SHP77 (cell line): ENCODE data around the gene PSMC6.
"Not testable (repeated sequence)": the region's sequence is repeated elsewhere in the genome, so short reads cannot be mapped to it uniquely, and the experiment has no call there.

Source experiments
- DNase-seq, 2 experiments: peaks; one replicate each; lab custom pipeline; 2025; lab: John Stamatoyannopoulos, UW

Gene PSMC6

DNA sequence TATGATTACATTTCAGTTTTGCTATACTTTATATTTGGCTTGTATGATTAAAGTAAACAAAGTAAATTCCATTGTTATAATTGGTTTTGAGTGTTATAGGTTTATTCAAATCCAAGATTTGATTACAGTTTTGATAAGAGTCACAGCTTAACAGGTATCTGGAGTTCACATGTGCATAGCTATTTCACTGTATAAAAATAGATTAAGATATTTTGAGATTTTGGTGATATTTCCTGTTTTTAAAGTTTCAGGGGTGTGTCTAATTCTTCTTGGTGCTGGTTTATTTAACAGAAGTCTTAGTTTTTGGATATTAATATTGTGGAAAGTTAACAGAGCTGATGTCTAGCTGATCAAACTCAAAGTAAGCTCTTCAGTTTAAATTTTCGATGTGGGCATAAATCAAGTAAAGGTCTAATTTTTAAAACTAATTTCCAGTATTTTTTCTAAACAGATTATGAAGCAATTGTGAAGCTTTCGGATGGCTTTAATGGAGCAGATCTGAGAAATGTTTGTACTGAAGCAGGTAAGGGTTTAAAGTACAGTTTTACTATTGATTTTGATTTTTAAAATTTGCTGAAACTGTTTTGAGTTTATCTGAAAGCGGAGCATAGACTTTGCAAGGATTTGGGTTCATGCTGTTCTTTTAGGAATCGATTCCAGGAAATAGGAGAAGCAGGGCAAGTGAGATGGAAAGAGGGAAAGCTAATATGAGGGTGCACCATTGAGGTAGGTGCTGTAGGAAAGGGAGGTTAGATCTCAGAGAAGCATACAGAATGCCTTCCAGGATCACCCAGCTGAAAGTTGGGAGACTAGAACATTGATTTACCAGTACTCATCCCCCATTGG is 16.7 kb downstream of the PSMC6 start:
- no peak for DNase-seq

- DNase-seq: no peak
Measured at GRCh38 chr14:52724360-52724644, 17.3 kb downstream of the PSMC6 start.

DNA sequence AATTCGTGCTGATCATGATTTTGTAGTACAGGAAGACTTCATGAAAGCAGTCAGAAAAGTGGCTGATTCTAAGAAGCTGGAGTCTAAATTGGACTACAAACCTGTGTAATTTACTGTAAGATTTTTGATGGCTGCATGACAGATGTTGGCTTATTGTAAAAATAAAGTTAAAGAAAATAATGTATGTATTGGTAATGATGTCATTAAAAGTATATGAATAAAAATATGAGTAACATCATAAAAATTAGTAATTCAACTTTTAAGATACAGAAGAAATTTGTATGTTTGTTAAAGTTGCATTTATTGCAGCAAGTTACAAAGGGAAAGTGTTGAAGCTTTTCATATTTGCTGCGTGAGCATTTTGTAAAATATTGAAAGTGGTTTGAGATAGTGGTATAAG is 20.5 kb downstream of the PSMC6 start:
- DNase-seq: not testable (repeated sequence)

- DNase-seq: not testable (repeated sequence)
Measured at GRCh38 chr14:52729035-52729434, 22.0 kb downstream of the PSMC6 start.

GRCh38 chr14:52729585-52729924 is 22.6 kb downstream of the PSMC6 start:
- DNase-seq: no peak

GRCh38 chr14:52729925-52730708 is 23.1 kb downstream of the PSMC6 start, which contains the start of gene STYX:
Gene STYX, plus strand, starts transcription at chr14:52730166. Its CDS starts 309 bp downstream, at chr14:52730475.
- peak; percentile 97 to 99 for DNase-seq

DNA sequence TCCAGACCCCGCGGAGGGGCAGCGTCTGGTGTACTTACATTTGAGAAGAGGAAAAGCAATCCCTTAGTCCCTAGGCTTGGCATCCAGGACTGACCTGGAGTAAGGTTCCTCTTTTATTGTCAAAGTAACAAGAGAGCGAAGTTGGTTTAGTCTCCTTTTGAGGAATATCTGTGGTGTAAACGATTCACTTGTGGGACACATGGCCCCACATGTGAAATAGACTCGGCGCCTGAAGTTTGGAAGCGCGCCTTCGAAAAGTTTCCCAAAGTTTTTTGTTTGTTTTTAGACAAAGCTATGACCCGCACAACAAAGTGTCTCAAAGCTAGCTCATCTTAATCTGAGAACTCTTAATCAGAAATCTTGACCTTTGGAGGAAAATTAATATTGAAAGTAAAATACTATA is 23.7 kb downstream of the PSMC6 start:
- no peak for DNase-seq

DNA sequence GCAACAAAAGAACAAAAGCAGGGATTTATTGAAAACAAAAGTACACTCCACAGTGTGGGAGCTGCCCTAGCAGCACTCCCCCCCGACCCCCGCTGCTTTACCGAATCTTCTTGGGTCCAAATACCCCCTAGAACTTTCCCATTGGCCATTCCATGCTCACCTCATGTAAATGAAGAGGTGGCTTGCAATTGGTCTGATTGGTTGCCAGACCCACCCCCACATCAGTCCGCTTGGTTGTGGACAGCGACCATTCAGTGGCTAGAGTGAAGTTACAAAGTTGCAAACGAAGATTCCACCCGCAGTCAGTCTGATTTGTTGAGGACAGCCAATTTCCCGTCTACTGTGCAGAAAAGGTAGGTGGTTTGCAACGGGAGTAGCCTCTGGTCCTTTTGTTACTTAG is 26.8 kb downstream of the PSMC6 start:
- DNase-seq: no peak

GRCh38 chr14:52735921-52736489 is 29.0 kb downstream of the PSMC6 start:
- DNase-seq: no peak

DNA sequence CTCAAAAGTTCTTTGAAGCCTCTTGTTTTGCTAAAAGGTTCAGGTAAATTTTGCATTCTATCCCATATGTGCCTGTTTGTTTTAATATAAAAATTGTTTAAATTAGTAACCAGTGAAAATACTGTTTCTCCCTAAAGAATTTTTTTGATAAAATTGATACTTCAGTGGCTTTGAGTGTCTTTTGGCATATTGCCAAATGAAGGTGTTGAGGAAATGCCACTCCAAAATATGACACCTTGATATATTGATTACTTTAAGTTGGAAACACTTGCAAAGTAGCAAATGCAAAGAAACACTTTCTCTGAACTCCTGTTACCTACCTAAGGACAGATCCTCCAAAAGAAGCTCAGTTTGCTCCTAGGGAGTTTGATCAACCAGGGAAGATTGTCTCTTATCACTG is 31.4 kb downstream of the PSMC6 start:
- DNase-seq: no peak

- DNase-seq: no peak
Measured at GRCh38 chr14:52740751-52741150, 33.8 kb downstream of the PSMC6 start.

DNA sequence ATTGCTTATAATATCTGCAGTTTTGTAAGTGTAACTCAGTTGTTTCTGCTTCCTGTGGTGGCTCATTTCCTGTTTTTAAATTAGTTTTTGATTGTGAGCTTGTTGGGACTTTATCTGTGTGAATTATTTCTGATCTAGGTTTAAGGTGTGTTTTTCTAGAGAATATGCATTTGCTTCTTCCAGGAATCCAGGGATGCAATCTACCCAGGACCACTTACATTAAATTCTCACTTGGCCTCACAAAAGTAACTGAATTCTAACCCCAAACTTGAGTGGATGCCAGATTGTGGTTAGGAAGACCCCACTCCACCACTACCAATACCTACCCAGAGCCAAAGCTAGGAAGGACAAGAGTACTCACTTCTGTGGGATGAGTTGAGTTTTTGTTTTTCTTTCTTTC is 34.9 kb downstream of the PSMC6 start:
- DNase-seq: no peak

DNA sequence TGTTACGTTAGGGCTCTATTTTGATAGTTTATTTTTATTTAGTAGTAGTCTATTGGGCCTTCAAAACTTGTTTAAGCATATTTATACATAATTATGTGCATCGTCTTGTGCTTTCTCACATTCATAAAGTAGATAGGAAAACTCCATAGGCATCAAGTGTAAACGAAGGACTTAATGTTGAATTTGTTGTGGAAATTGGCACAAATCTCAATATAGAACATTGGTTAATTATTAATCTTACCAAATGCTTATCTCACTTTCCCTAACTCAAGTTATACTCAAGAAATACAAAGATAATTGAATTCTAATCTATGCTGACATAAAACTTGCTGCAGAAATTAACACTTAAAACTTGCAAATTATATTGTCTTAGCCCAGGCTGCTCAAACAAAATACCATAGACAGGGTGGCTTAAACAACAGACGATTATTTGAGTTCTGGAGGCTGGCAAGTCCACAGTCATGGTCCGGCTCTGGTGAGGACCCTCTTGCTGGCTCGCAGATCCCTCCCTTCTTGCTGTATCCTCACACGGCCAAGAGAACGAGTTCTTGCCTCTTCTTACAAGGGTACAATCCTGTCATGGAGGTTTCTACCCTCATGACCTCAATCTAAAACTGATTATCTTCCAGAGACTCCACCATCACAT is 41.8 kb downstream of the PSMC6 start:
- DNase-seq: no peak

GRCh38 chr14:52755607-52756316 is 48.8 kb downstream of the PSMC6 start:
- no peak for DNase-seq

DNA sequence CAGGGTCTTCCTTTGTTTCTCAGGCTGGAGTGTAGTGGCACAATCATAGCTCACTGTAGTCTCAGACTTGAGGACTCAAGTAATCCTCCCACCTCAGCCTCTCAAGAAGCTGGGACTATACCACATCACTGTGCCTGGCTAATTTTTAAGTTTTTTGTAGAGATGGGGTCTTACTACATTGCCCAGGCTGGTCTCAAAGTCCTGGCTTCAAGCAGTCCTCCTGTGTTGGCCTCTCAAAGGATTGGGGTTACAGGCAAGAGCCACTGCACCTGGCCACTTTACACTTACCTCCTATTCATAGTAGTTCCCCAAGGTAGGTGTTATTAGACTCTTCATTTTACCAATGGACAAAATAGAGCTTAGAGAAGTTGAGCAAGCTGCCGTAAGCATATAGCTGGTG is 52.1 kb downstream of the PSMC6 start:
- no peak for DNase-seq

- DNase-seq: not testable (repeated sequence)
Measured at GRCh38 chr14:52762923-52763322, 55.9 kb downstream of the PSMC6 start.

GRCh38 chr14:52767058-52767833 is 60.2 kb downstream of the PSMC6 start:
- DNase-seq: no peak

GRCh38 chr14:52769887-52770286 is 62.9 kb downstream of the PSMC6 start:
- no peak for DNase-seq

GRCh38 chr14:52776816-52777215 is 69.8 kb downstream of the PSMC6 start:
- DNase-seq: no peak
